ENCODE results near the gene SLITRK1. TPM values are rescaled to one million over a fixed set of nuclear protein-coding genes. Genes with fewer than 3 reads are reported as not detected.

The SLITRK1 gene
- total RNA-seq, 1 donor from 2014 or later, result 1.6 TPM

DNA sequence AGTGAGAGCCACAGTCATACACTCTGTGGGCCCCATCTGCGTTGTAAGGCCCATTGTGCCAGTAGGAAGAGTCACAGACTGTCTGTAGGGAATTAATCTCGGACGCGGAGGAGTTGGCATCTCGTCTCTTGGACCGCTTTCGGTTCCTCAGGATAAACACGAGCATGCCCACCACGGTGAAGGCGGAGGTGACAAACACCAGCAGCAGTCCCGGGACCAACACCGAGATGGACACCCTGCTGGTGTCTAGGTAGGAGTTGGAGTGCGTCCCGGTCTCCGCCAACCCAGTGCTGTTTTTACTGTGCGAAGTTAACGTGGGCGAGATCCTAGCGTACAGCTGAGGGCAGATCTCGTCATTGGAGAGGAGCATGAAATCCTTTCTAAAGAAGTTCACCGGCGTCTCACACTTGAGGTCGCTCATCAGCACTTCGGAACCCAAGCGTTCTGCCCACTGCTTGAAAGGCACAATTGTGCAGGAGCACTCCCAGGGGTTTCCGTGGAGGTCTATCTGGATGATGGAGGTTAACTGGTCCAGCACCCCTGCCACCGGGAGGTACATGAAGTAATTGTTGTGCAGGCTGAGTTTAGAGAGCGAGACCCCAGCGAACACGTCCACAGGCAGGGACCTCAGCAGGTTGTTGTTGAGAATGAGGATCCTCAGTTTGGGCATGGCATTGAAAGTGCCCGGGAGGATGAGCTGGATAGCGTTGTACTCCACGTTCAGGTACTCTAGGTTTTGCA, 2.7 kb downstream of the SLITRK1 start:
- peak overlapping the region; percentile 88 for H3K4me3 Mint-ChIP-seq
- peaks cover 64% of the 10 kb centered on the region for H3K27me3 Mint-ChIP-seq (ENCODE audit: low read depth)
- peaks cover 43% of the 10 kb centered on the region for H3K4me1 Mint-ChIP-seq
- H3K36me3 Mint-ChIP-seq (ENCODE audit: low read depth), result peaks cover 3% of the 10 kb centered on the region
- TF ChIP-seq, protein P1, sequence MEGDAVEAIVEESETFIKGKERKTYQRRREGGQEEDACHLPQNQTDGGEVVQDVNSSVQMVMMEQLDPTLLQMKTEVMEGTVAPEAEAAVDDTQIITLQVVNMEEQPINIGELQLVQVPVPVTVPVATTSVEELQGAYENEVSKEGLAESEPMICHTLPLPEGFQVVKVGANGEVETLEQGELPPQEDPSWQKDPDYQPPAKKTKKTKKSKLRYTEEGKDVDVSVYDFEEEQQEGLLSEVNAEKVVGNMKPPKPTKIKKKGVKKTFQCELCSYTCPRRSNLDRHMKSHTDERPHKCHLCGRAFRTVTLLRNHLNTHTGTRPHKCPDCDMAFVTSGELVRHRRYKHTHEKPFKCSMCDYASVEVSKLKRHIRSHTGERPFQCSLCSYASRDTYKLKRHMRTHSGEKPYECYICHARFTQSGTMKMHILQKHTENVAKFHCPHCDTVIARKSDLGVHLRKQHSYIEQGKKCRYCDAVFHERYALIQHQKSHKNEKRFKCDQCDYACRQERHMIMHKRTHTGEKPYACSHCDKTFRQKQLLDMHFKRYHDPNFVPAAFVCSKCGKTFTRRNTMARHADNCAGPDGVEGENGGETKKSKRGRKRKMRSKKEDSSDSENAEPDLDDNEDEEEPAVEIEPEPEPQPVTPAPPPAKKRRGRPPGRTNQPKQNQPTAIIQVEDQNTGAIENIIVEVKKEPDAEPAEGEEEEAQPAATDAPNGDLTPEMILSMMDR (conservative IDR thresholded peaks at IDR 0.05), result no peak
- H3K9me3 Mint-ChIP-seq, result peaks cover 3% of the 10 kb centered on the region
- no peak overlapping the region for H3K27ac Mint-ChIP-seq (ENCODE audit: unreplicated experiment)
- no peak for DNase-seq (ENCODE audit: low read depth, low spot score)

DNA sequence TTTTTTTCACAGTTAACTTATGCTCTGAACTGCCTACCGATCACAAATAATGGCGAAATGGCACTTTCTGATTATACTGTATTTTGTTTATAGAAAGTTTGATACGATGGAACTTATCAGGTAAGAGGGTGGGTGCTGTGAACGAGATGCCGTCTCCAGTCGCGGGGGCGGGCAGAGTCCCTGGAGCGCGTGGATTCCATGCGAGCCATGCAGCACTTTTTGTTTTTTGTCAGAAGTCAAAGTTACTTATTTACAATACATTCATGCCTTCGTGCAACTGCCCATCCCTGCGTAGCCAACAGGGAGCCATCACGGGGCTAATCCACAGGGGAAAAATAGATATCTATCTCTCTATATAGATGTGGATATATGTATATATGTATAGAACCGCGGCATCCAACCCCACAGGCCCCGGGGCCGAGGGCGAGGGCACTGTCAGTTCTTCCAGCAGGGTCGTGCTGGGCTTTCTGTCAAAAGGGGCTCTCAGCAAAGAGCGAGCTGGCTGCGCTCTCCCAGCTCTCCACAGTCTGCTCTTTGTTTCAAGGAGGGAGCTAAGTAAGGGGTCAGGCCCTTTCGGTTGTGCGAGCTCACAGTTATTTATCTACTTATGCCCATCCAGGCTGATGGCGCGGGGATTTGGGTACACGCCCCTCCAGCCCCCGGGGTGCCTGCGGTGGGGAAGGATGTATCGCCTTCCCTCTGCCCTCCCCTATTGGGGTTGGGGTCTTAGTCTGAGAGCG, 3.4 kb downstream of the SLITRK1 start:
- peak; percentile 25 for DNase-seq (ENCODE audit: low read depth, low spot score)
- H3K4me1 Mint-ChIP-seq, result peaks cover 43% of the 10 kb centered on the region
- H3K27ac Mint-ChIP-seq (ENCODE audit: unreplicated experiment), result no peak overlapping the region
- TF ChIP-seq, protein P1 (conservative IDR thresholded peaks at IDR 0.05), result no peak
- H3K4me3 Mint-ChIP-seq, result peak overlapping the region; percentile 88
- H3K27me3 Mint-ChIP-seq (ENCODE audit: low read depth), result peaks cover 57% of the 10 kb centered on the region
- H3K9me3 Mint-ChIP-seq, result peaks cover 3% of the 10 kb centered on the region
- H3K36me3 Mint-ChIP-seq (ENCODE audit: low read depth), result peaks cover 3% of the 10 kb centered on the region

DNA sequence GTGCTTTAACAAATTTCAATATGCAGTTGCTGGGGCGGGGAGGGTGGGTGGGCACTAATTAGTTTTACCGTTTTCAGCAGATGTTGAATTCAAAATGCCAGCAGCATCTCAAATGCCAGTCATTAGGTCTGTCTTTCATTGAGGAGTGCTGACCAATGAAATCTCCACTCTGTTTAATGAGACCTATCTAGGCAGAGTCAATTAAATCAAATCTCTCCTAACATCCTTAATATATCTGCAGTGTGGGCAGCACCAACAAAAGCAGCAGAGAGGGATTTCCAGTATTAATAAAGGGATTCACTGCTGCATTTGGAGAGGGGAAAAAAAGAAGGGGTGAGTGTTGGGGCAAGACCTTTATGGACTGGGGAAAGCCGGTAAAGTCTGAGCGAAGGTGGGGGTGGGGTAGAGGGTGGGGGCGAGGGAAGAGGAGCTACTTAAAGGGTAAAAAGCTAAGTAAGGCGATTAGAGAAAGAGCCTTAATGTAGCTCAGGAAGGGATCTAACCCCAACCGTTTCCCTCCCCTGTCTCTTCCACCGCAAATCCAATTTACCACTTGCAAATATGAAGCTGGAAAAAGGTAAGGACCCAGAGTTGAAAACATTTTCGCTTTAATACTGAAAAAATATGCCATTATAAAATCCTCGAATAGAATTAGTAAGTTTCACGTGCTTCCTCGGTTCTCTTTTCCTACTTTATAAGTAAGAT, 4.5 kb downstream of the SLITRK1 start:
- Mint-ChIP-seq H3K4me1 (peaks cover 35% of the 10 kb centered on the region), H3K36me3 (ENCODE audit: low read depth) (peaks cover 3% of the 10 kb centered on the region), H3K4me3 (no peak overlapping the region), H3K27me3 (ENCODE audit: low read depth) (peaks cover 46% of the 10 kb centered on the region), H3K27ac (ENCODE audit: unreplicated experiment) (no peak overlapping the region), H3K9me3 (peaks cover 3% of the 10 kb centered on the region)
- TF ChIP-seq, protein P1 (conservative IDR thresholded peaks at IDR 0.05), result no peak
- DNase-seq (ENCODE audit: low read depth, low spot score), result no peak

DNA sequence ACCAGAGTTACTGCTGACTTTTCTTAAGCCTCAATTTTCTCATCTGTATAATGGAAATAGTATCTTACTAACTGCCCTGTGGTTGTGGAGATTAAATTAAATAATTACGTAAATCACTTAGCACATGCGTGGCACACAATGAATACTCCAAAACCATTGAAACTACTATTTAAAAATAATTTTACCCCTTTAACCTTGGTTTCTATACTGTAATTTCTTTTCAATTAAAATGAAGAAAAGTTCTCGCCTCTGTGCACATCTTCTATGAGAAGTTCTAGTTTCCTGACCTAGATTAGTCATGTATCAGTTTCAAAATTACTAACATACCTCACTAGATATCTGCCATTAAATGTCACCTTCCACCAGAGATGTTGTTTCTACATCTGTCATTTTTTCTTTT, 5.7 kb downstream of the SLITRK1 start:
- Mint-ChIP-seq H3K4me3 (no peak overlapping the region), H3K27ac (ENCODE audit: unreplicated experiment) (no peak overlapping the region)
- TF ChIP-seq, protein P1 (conservative IDR thresholded peaks at IDR 0.05), result no peak

DNA sequence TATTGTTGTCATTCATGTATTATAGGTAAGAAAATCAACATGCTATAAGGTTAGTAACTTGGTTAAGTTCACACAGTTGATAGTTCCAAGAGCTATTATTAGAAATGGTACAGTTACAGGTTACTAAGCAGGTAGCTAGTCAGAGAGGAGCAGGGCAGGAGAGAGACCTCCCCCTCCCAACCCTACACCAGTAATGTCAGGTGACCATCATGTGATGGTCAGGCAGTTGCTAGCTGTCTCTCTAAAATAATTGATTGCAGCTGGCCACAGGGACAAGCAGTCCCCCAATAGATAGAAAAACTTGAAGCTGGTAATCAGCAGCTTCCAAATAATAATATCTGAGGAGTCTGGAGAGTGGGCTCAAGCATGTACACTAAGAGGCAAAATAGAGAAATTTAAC, 14.6 kb downstream of the SLITRK1 start:
- DNase-seq (ENCODE audit: low read depth, low spot score), result no peak
- TF ChIP-seq, protein P1 (conservative IDR thresholded peaks at IDR 0.05), result no peak
- Mint-ChIP-seq H3K4me3 (no peak overlapping the region), H3K36me3 (ENCODE audit: low read depth) (no peaks in the 10 kb centered on the region), H3K4me1 (no peaks in the 10 kb centered on the region), H3K27ac (ENCODE audit: unreplicated experiment) (no peak overlapping the region), H3K27me3 (ENCODE audit: low read depth) (no peaks in the 10 kb centered on the region), H3K9me3 (peaks cover 4% of the 10 kb centered on the region)

More for the DNA sequence above, 5.7 kb downstream of the SLITRK1 start:
- Mint-ChIP-seq H3K4me1 (peaks cover 23% of the 10 kb centered on the region), H3K27me3 (ENCODE audit: low read depth) (peaks cover 35% of the 10 kb centered on the region), H3K36me3 (ENCODE audit: low read depth) (peaks cover 3% of the 10 kb centered on the region), H3K9me3 (peaks cover 3% of the 10 kb centered on the region)
- no peak for DNase-seq (ENCODE audit: low read depth, low spot score)

Data from neural crest cell (in vitro differentiated cells).